Mononuclear cell (primary cell): ENCODE measurements around the gene GRIN3B. TPM values are rescaled to one million over a fixed set of nuclear protein-coding genes. Genes with fewer than 3 reads are reported as not detected.

Experiments
- H3K27me3 ChIP-seq: 2 replicates; pipeline ENCODE4 v1.6.0; 2011; ENCODE audit warnings: low read length, control low read depth; ENCODE audit not compliant: insufficient read depth
- H3K4me1 ChIP-seq: 2 replicates; pipeline ENCODE4 v1.5.1; 2011; ENCODE audit warnings: mild to moderate bottlenecking, low read length, control low read depth; ENCODE audit not compliant: insufficient read depth
- H3K4me3 ChIP-seq: 2 replicates; pipeline ENCODE4 v1.5.1; 2011; ENCODE audit warnings: mild to moderate bottlenecking, low read length, moderate library complexity
- H3K9me3 ChIP-seq: 2 replicates; pipeline ENCODE4 v1.5.1; 2011; ENCODE audit warnings: low read depth, mild to moderate bottlenecking, control low read depth, low read length
- total RNA-seq: library from RNA; depleted of rRNA; stranded (reverse); fragments of >200 nt; gene quantifications from one replicate; pipeline ENCODE4 v1.2.3, GENCODE V29; 2012

GRIN3B gene
- total RNA-seq, 1 donor: 0.21 TPM

DNA sequence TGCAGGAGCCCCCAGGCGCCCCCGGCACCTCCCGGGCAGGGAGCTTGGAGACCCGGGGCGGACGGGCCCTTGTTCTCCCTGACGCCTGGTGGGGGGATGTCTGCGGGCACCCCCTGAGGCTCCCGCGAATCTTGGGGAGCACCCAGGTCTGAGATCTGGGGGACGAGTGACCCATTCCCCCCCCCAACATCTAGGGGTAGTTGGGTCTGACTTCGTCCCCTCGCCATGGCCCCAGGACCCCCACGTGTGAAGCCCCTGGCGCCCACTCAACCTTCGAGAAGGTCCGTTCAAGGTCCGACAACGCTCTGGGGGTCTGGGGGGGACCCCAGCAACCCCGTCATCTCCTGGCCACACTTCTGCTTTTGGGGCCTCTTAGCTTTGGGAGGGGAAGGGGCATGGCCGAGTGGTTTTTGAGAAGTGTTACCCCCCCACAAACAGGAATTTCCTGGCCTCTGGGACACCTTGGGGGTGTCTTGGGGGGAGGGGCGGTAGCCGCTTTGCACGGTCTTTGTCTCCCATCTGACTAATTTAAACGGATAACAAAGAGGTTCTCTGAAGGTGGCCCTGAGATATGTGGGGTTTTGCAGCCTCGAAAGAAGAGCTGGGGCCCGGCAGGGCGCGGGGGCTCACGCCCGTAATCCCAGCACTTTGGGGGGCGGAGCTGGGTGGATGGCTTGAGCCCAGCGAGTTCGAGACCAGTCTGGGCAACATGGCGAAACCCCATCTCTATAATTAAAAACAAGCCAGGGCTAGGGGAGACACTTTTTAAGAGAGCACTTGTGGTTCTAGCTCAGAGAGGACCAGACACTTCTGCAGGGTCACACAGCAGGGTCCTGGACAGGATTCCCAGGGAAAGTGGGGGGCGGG lies 26.8 kb downstream of the GRIN3B start:
- Histone ChIP-seq H3K9me3 (no peaks in the 10 kb centered on the region), H3K4me3 (peak overlapping the region; percentile 98), H3K4me1 (peaks cover 37% of the 10 kb centered on the region), H3K27me3 (no peaks in the 10 kb centered on the region)

DNA sequence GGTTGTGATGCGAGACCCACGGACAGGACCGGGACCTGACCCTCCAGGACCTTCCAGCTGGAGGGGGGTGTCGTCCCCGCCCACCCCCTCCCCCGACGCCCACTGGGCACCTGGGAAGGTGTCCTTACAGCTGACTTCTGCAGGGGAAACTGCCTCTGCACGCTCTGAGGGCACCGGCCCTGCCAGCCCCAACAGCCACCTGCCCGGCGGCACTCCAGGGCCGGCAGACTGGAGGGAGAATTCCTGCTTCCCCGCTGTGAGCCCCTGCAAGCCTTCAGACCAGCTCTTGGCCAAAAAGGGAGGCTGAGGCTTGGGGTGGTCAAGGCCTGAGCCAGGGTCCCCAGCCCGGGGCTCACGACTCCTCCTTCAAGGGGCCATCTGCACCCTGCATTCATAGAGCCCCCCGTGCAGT lies 27.4 kb downstream of the GRIN3B start:
- Histone ChIP-seq H3K4me3 (peak overlapping the region; percentile 98), H3K4me1 (peaks cover 36% of the 10 kb centered on the region), H3K27me3 (no peaks in the 10 kb centered on the region), H3K9me3 (no peaks in the 10 kb centered on the region)

DNA sequence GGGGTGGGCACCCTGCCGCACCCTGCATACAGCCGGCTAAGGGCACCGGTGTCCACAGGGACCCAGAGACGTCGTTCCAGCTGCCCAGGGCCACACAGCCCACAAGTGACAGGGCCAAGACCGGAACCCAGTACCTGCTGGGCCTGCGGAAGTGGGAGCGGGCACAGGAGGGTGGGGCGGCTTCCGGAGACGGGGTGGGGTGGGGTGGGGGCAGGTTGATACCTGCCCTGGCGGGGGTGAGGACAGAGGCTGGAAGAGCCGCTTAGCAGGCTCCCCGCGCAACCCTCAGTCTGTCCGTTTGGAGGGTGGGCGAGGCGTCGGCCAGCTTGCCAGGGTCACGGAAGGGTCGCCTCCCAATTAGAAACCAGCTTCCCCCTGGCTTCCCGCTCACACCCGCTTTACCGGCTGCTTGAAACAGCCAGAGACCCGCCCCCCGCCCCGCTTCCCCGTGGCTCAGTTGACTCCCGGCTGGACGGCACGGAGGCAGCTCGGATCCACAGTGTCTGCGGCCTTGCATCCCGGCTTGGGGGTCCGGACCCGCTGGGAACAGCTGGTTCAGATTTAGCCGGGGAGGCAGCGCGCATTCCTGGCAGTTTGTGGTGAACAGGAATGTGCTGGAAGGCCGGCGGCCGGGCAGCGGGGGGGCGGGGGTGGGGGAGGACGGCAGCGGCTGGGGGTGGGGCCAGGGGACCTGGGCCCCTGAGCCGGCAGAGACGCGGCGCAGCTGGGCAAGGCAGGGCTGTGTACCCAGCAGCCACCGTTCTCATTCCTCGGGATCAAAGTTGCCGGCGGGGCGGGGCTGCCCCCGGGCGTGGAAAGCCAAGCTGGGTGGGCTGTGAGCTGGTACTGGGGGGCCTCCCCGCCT lies 28.1 kb downstream of the GRIN3B start:
- Histone ChIP-seq H3K9me3 (no peaks in the 10 kb centered on the region), H3K27me3 (no peaks in the 10 kb centered on the region), H3K4me1 (peaks cover 36% of the 10 kb centered on the region), H3K4me3 (peak overlapping the region; percentile 98)

DNA sequence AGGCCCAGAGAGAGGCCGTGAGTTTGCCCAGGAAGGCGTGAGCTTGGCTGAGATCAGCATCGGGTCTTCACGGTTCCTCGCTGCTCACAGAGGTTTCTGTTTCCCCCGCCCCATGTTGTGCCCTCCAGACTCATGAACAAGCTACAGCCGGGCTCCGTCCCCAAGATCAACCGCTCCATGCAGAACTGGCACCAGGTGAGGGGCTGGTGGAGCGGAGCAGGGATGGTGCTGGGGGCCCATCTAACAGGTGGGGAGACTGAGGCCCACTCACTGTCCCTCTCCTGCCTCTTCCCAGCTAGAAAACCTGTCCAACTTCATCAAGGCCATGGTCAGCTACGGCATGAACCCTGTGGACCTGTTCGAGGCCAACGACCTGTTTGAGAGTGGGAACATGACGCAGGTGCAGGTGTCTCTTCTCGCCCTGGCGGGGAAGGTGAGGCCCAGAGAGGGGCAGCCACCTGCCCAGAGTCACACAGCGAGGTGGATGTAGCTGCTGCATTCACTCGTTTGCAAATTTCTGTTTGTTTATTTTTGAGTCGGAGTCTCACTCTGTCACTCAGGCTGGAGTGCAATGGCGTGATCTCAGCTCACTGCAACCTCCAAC lies 32.1 kb downstream of the GRIN3B start:
- Histone ChIP-seq H3K9me3 (no peaks in the 10 kb centered on the region), H3K4me1 (peaks cover 42% of the 10 kb centered on the region), H3K27me3 (no peaks in the 10 kb centered on the region), H3K4me3 (no peak overlapping the region)

DNA sequence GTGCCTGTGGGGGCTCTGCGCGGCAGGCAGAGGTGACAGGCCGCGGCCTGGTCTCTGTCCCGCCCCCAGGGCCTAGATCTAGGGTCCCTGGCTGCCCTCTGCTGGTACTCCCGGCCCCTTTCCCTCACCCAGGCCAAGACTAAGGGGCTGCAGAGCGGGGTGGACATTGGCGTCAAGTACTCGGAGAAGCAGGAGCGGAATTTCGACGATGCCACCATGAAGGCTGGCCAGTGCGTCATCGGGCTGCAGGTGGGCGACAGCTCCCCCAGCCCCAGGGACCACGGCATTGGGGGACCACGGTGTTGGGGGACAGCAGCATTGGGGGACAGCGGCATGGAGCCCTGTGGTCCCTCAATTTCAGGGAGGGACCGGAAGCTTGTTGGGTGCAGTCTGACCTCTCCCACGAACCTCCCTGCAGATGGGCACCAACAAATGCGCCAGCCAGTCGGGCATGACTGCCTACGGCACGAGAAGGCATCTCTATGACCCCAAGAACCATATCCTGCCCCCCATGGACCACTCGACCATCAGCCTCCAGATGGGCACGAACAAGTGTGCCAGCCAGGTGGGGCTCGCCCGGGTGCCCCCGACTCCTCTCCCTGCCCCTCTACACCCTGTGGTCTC lies 35.9 kb downstream of the GRIN3B start:
- Histone ChIP-seq H3K4me3 (no peak overlapping the region), H3K4me1 (peaks cover 61% of the 10 kb centered on the region), H3K27me3 (no peaks in the 10 kb centered on the region), H3K9me3 (no peaks in the 10 kb centered on the region)

DNA sequence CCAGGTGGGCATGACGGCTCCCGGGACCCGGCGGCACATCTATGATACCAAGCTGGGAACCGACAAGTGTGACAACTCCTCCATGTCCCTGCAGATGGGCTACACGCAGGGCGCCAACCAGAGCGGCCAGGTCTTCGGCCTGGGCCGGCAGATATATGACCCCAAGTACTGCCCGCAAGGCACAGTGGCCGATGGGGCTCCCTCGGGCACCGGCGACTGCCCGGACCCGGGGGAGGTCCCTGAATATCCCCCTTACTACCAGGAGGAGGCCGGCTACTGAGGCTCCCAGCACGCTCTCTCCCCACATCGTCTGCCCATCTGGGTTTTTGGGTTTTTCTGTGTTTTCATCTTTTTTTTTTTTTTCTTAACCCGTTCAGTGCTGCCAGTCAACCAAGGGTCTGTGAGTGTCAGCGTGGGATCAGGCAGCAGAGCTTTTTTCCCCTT lies 37.4 kb downstream of the GRIN3B start:
- Histone ChIP-seq H3K27me3 (no peaks in the 10 kb centered on the region), H3K9me3 (no peaks in the 10 kb centered on the region), H3K4me3 (peak overlapping the region; percentile 23), H3K4me1 (peaks cover 63% of the 10 kb centered on the region)

- no peaks in the 10 kb centered on the region for H3K27me3 ChIP-seq
- H3K4me3 ChIP-seq: peak overlapping the region; percentile 89
- H3K4me1 ChIP-seq: peaks cover 63% of the 10 kb centered on the region
- no peaks in the 10 kb centered on the region for H3K9me3 ChIP-seq
Measured at GRCh38 chr19:1038978-1039645, 38.9 kb downstream of the GRIN3B start.

DNA sequence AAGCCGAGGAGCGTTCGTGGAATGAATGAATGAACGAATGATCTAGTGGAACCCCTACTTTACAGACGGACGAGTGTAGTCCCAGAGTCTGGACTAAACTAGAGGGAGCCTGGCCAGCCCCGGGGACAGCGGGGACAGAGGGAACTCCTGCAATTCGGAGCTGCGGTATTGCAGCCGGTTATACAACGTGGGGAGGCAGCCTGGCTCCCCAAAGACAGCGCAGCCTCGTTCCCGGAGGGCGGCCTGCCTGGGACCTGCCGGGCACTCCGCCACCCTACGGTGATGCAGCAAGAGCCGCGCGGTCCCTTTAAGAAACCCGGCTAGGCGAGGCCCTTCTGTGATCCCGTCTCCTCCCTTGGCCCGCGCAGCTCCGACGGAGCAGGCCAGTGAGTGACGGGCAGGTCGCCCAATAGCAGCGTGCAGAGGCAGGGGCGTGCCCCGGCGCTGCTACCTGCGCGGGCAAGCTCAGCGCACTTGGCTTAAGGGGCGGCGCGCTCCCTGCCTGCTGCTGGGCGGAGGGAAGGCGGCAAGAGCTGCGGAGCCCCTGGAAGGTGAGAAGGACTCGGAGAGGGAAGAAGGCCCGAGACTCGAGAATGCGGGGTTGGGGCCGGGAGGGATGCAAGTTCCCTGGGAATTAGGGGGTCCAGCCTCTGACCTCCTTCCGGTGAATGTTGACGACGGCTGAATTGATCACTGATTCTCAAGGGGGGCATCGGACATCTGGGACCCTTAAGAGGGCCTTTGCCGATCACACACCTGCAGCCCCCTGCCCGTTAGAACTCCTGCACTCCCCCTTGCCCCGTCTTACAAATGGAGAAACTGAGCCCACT lies 39.6 kb downstream of the GRIN3B start, which contains the start of gene ABCA7:
ABCA7 (plus strand) TSS at position 462 of the 830 bp plus-strand sequence. CDS start 1,255 bp downstream, outside the sequence.
- Histone ChIP-seq H3K4me1 (peaks cover 63% of the 10 kb centered on the region), H3K27me3 (no peaks in the 10 kb centered on the region), H3K9me3 (no peaks in the 10 kb centered on the region), H3K4me3 (peak within 1 kb of the TSS; percentile 89)

DNA sequence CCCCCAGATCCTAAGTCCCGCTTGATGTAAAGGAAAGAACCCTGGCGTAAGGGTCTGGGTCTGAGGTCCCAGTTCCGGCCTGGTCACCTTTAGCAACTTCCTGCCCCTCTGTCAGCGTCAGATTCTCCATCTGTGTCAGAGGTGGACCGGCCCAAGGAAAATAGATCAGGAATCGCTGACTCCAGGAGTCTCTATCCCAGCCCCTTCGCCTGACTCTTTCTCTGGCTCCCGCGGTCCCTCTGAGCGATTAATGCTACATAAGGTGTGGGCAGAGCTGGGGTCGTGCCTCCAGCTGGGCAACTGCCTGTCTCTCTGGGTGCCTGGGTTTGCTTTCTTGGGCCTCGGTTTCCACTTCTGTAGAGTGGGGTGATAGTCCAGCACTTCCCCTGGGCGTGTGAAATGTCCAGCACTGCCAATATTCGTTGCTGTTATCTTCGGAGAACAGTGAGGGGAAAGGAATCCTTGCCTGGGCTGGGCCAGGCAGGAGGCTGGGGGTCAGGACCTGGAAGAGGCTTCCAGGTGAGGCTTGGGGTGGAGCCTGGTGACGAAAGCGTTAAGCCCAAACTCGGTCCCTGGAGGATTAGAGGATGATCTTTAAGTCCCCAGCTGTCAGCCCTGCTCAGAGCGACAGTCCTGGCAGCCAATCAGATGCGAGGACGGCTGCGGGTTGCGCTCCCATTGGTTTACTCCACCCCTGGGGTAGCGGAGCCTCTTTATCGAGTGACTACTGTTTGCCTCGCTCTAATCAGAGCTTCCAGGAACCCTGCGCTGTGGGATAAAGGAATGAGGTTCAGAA lies 40.5 kb downstream of the GRIN3B start:
- Histone ChIP-seq H3K4me1 (peaks cover 63% of the 10 kb centered on the region), H3K9me3 (no peaks in the 10 kb centered on the region), H3K27me3 (no peaks in the 10 kb centered on the region), H3K4me3 (peak overlapping the region; percentile 89)

DNA sequence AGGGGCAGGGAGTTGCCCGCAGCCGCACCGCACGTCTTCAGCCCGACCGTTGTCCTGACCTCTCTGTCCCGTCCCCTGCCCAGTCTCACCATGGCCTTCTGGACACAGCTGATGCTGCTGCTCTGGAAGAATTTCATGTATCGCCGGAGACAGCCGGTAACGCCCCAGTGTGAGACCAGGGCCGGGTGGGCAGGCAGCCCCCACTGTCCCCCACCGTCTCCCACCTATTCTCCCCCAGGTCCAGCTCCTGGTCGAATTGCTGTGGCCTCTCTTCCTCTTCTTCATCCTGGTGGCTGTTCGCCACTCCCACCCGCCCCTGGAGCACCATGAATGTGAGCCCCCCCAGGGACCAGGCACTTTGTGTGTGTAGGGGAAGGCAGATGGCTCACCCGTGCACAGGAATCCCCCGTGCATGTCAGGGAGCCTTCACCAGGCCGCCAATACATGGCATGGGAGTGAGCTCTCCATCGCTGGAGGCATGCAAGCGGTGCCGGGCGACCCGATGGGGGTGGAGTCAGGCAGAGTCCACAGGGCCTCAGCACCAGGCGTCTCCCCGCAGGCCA lies 41.1 kb downstream of the GRIN3B start:
- Histone ChIP-seq H3K4me3 (peak overlapping the region; percentile 89), H3K9me3 (no peaks in the 10 kb centered on the region), H3K27me3 (no peaks in the 10 kb centered on the region), H3K4me1 (peaks cover 56% of the 10 kb centered on the region)

DNA sequence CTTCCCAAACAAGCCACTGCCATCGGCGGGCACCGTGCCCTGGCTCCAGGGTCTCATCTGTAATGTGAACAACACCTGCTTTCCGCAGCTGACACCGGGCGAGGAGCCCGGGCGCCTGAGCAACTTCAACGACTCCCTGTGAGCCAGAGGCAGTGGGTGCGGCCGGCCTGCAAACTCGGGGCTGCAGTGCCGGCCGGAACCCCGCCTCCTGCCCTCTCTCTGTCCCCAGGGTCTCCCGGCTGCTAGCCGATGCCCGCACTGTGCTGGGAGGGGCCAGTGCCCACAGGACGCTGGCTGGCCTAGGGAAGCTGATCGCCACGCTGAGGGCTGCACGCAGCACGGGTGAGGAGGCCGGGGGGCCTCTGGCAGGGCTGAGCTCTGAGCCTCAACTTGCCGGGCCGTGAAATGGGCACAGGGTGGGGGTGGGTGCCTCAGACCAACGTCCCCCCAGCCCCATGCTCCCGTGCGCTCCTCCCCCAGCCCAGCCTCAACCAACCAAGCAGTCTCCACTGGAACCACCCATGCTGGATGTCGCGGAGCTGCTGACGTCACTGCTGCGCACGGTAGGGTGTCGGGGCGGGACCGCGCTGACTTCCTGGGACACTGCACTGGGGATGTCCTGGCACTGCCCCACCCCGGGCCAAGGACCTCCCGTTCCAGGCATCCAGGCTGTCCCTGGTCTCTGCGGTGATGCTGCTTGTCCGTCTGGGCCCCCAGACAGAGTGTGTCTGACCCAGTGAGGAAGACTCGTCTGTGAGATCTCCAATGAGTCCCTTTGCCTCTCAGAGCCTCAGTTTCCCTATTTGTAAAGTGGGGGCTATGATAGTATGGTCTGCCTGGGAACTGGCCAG lies 41.8 kb downstream of the GRIN3B start:
- Histone ChIP-seq H3K9me3 (no peaks in the 10 kb centered on the region), H3K27me3 (no peaks in the 10 kb centered on the region), H3K4me3 (no peak overlapping the region), H3K4me1 (peaks cover 55% of the 10 kb centered on the region)
